Stimulated activated CD4-positive, alpha-beta T cell treated with anti-CD3 and anti-CD28 coated beads, Interleukin-2, amount 100 ng/mL, for 4 hours (primary cell): ENCODE results near the gene MLXIP.

Source experiments
- DNase-seq: peaks from one replicate; pipeline ENCODE4 v3.0.0-alpha.2; 2020; ENCODE audit warnings: low read depth

MLXIP gene

DNA sequence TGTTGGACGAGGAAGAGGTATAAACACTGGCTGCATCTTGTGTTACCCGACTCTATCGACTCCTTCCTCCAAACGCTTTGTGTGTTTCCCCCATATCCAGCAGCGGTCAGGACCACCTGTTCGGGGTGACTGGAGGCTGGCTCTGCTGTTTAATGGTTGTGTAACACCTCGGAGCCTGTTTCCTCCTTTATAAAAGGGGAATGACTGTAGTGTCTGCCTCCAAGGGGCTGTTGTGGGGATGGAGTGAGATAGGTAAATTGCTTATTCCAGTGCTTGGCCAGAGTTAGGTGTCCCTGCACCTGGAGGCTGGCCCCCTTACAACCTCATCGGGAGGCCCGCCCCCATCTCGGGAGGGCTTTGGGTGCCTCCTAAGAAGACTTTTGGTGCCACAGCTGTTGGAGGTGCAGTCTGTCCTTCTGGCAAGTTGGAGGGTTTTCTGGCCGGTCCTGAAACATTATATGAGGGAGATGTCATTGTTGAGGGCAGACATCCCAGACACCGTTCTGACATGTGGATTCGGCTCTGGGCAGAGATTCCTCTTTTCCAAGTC is 1.1 kb downstream of the MLXIP start:
- DNase-seq = no peak

DNA sequence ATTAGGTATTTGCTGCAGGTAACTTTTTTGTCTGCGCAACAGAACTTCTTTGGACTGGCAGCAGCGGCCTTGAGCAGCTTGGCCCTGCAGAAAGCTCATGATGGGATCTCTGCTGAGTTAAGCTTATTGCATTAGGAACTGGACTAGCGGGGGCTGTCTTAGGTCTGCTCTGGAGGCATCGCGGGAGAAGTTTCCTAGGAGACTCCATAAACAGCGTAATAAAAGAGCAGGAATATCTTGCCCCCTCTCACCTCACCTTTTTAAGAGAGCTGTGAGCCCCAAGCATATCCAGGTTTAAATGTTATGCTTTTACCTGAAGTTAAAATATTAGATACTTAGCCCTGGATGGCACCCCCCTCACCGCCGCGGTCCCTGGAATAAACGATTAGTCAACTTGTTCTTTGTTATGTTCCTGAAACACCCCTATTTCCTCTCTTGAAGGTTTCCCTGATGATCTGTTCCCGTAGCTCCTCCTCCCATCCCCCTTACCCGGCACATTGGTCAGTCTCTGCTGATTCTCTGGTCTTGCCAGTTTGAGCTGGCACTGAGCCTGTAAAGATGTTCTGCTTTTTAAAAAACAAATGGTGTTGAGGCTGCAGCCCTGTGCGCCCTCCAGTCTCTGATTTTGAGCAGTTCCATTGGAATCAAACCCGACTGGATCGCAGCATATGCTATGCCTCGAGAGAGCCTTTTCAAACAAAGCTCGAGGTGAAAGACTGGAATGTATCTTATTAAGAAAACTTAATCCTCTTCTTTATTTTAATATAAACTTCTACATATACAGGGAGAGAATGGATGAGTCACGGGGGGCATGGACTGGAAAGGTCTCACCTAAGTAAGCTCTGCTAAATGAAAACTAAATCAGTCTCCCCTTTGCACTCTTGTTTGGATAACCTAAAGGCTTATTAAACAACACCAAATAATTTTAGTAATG is 1.9 kb downstream of the MLXIP start:
- DNase-seq = no peak

DNA sequence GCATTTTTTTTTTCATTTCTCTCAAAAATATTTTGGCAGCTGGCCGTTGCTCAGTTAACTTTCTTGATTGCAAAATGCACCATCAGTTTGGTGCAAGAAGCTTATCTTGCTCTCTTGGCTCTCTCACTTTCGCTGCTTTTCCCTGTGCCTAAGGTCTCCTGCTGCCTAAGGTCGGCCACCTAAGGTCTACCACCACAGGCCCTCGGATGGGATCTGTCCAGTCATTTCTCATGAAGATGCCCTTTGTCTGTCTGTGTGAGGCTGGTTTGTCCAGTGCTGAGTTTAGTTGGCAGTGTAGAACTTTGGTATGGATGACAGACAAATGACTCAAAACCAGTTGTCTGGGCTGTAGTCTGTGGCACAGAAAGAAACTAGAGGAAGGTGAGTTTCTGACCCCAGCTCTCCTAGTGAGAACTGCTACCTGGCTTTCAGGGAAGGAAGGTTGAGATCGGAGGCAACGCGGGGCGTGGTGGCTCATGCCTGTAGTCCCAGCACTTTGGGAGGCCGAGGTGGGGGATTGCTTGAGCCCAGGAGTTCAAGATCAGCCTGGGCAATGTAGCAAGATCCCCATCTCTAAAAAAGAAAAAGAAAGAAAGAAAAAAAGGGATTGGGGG is 2.6 kb downstream of the MLXIP start:
- DNase-seq = no peak

DNA sequence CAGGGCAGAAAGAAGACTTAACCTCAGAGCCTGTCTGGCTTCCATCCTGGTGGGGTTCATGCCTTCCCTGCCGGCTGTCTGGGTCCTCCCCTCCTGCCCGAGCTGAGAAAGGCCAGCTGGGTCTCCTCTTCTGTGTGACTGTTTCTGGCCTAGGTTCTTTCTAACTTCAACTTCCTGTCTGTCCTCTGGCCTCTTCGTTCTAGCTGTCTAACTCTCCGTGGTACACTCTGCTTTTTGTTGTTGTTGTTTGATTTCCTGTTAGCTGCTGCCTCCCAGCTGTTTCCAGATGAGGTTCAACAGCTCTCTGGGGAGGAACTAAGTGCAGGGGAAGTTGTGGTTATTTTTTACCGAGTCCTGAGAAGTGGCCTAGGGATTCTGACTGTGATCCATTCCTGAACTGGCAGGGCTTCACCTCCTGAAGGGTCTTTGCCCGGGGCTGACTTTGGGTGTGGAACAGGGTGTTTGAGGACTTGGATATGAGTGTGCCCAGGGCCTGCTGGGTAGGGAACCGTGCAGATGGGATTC is 3.2 kb downstream of the MLXIP start:
- no peak for DNase-seq

GRCh38 chr12:122082621-122083356 is 4.2 kb downstream of the MLXIP start:
- DNase-seq = no peak

- no peak for DNase-seq
Observed at GRCh38 chr12:122084857-122085405, 6.4 kb downstream of the MLXIP start.

GRCh38 chr12:122085591-122085990 is 7.0 kb downstream of the MLXIP start:
- no peak for DNase-seq

GRCh38 chr12:122086116-122086515 is 7.6 kb downstream of the MLXIP start:
- DNase-seq = no peak

GRCh38 chr12:122086641-122087285 is 8.2 kb downstream of the MLXIP start:
- DNase-seq = no peak

DNA sequence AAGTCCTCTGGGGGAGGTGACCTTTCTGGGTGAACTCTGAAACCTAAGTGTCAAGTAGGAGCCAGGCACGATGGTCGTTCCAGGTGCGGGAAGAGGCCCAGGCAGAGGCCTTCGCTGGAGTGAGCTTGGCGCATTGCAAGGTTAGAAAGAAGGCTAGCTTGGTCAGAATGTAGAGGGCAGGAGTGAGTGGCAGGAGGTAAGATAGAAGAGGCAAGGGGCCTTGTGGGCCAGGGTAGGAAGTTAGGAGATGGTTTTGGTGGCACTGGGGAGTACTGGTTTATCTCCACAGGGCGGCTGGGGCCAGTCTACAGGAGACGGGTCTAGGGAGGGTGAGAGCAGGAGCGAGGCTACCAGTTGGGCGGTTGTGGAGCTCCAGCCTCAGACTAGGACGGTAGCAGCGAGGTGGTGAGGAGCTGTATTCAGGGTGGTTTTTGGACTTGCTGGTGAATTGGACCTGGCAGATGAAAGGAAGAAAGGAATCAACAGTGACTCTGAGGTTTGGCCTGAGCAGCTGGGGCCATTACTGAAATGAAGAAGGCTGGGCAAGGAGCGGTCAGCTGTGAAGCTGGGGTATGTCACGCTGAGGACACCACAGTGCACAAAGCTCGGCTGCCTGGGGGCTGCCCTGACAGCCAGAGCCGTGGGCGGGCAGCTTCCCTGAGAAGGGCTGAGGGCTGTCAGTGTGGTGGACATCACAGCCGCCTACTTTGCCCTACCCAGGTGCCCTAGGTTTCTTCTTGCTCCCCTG is 9.0 kb downstream of the MLXIP start:
- DNase-seq = no peak

- DNase-seq = no peak
Observed at GRCh38 chr12:122088179-122088810, 9.7 kb downstream of the MLXIP start.

DNA sequence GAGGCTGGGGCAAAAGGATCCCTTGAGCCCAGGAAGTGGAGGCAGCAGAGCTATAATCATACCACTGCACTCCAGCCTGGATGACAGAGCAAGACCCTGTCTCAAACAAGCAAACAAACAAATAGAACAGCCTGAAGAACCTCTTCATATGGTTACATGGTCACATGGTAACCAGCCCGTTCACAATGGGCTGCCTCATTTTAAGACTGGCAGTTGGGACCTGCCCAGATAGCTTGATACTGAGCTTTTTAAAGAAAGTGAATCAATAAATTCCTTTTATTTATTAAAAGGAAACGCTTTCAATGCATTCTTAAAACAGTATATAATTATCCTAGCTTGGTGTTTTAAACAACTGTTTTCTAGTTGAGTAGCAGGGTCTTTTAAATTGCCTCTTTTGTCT is 10.5 kb downstream of the MLXIP start:
- DNase-seq = no peak

- no peak for DNase-seq
Observed at GRCh38 chr12:122090759-122091515, 12.4 kb downstream of the MLXIP start.

DNA sequence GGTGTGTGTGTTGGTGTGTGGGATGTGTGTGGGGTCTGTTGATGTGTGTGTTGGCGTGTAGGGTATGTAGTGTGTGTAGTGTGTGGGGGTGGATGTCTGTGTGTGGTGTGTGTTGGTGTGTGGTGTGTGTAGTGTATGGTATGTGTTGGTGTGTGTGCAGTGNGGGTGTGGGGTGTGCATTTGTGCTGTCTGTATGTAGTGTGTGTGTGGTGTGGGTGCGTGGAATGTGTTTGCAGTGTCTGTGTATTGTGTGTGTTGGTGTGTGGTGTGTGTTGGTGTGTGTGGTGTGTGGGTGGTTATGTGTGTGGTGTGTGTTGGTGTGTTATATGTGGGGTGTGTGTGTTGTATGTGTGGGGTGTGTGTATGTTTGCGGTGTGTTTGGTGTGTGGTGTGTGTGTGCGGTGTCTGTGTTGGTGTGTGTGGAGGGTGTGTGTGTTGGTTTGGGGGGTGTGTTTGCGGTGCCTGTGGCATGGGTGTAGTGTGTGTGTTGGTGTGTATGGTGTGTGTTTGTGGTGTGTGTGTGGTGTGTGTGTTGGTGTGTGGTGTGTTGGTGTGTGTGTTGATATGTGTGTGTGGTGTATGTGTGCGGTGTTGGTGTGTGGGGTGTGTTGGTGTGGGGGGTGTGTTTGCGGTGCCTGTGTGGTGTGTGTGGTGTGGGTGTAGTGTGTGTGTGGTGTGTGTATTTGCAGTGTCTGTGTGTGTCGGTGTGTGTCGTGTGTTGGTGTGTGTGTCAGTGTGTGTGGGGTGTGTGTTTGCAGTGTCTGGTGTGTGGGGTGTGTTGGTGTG is 14.7 kb downstream of the MLXIP start:
- no peak for DNase-seq

- DNase-seq = no peak
Observed at GRCh38 chr12:122094137-122094734, 15.7 kb downstream of the MLXIP start.

GRCh38 chr12:122094735-122095631 is 16.4 kb downstream of the MLXIP start:
- no peak for DNase-seq

- DNase-seq = no peak
Observed at GRCh38 chr12:122096014-122096413, 17.5 kb downstream of the MLXIP start.
